ENCODE results near the gene AQP12A.
"Not testable (repeated sequence)": the region's sequence is repeated elsewhere in the genome, so short reads cannot be mapped to it uniquely, and the experiment has no call there.

DNA sequence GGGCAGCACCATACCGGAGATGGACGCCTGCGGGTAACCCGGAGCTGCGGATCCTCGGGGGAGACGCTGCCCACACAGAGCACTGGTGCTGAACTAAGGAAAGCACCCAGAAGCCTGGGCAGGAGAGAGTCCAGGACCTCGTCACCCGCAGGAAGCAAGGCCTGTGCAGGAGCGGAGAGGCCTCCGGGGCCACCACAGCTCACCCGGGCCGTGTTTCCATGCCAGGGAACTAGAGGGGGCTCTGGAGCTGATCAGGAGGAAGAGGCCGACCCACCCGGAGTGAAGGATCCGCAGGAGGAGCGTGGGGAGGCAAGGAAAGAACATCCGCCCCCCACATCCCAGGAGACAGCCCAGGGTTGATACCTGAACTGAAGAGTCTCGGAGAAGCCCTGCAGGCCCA is 12.8 kb upstream of the AQP12A start:
- TF ChIP-seq, protein P1, sequence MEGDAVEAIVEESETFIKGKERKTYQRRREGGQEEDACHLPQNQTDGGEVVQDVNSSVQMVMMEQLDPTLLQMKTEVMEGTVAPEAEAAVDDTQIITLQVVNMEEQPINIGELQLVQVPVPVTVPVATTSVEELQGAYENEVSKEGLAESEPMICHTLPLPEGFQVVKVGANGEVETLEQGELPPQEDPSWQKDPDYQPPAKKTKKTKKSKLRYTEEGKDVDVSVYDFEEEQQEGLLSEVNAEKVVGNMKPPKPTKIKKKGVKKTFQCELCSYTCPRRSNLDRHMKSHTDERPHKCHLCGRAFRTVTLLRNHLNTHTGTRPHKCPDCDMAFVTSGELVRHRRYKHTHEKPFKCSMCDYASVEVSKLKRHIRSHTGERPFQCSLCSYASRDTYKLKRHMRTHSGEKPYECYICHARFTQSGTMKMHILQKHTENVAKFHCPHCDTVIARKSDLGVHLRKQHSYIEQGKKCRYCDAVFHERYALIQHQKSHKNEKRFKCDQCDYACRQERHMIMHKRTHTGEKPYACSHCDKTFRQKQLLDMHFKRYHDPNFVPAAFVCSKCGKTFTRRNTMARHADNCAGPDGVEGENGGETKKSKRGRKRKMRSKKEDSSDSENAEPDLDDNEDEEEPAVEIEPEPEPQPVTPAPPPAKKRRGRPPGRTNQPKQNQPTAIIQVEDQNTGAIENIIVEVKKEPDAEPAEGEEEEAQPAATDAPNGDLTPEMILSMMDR (IDR thresholded peaks at IDR 0.05) = not testable (repeated sequence)
- TF ChIP-seq POLR2A, POLR2AphosphoS5, EP300 (IDR thresholded peaks at IDR 0.05): not testable (repeated sequence)

Data from gastroesophageal sphincter (tissue), 3 donors.